ENCODE measurements around the gene BTN1A1.
"Not testable (repeated sequence)": the region's sequence is repeated elsewhere in the genome, so short reads cannot be mapped to it uniquely, and the experiment has no call there.

The BTN1A1 gene

GRCh38 chr6:26459023-26459810 lies 40.9 kb upstream of the BTN1A1 start:
- no peak for TF ChIP-seq CTCF (IDR thresholded peaks at IDR 0.05; ENCODE audit: low read length, missing control alignments)
- no peak for DNase-seq (ENCODE audit: low read depth)
- peak overlapping the region; percentile 99 for H3K4me3 ChIP-seq (replicated peaks; ENCODE audit: low read depth, low read length)

- H3K4me3 ChIP-seq (replicated peaks; ENCODE audit: low read depth, low read length); DNase-seq (ENCODE audit: low read depth): not testable (repeated sequence)
Observed at GRCh38 chr6:26461353-26461752, 38.8 kb upstream of the BTN1A1 start.

GRCh38 chr6:26464014-26464413 lies 36.1 kb upstream of the BTN1A1 start:
- DNase-seq (ENCODE audit: low read depth), result no peak
- no peak for TF ChIP-seq CTCF (IDR thresholded peaks at IDR 0.05; ENCODE audit: low read length, missing control alignments)
- no peak overlapping the region for H3K4me3 ChIP-seq (replicated peaks; ENCODE audit: low read depth, low read length)

GRCh38 chr6:26464416-26465131 lies 35.5 kb upstream of the BTN1A1 start:
- TF ChIP-seq CTCF (IDR thresholded peaks at IDR 0.05; ENCODE audit: low read length, missing control alignments), result no peak
- no peak overlapping the region for H3K4me3 ChIP-seq (replicated peaks; ENCODE audit: low read depth, low read length)
- DNase-seq (ENCODE audit: low read depth), result no peak

GRCh38 chr6:26465776-26466175 lies 34.3 kb upstream of the BTN1A1 start:
- TF ChIP-seq CTCF (IDR thresholded peaks at IDR 0.05; ENCODE audit: low read length, missing control alignments), result no peak
- DNase-seq (ENCODE audit: low read depth), result no peak
- H3K4me3 ChIP-seq (replicated peaks; ENCODE audit: low read depth, low read length), result no peak overlapping the region

GRCh38 chr6:26468829-26469228 lies 31.3 kb upstream of the BTN1A1 start:
- H3K4me3 ChIP-seq (replicated peaks; ENCODE audit: low read depth, low read length), result no peak overlapping the region
- no peak for DNase-seq (ENCODE audit: low read depth)
- no peak for TF ChIP-seq CTCF (IDR thresholded peaks at IDR 0.05; ENCODE audit: low read length, missing control alignments)

- TF ChIP-seq CTCF (IDR thresholded peaks at IDR 0.05; ENCODE audit: low read length, missing control alignments), result no peak
- no peak overlapping the region for H3K4me3 ChIP-seq (replicated peaks; ENCODE audit: low read depth, low read length)
- DNase-seq (ENCODE audit: low read depth), result no peak
Observed at GRCh38 chr6:26470643-26471042, 29.5 kb upstream of the BTN1A1 start.

Measured in fibroblast of pulmonary artery (primary cell).